Dendritic cell treated with granulocyte-macrophage colony-stimulating factor and Interleukin-4, amounts not matched to agents 40 ng/mL and 50 ng/mL, for 4 days (primary cell): ENCODE measurements around the gene TRPM4.
A peak's percentile ranks its signal among the peaks of the same experiment; 100 is the strongest.
"Not testable (repeated sequence)": the region's sequence is repeated elsewhere in the genome, so short reads cannot be mapped to it uniquely, and the experiment has no call there.

Experiments
- H3K27ac Mint-ChIP-seq: one replicate; pipeline ENCODE4 v1.8.0; 2022; ENCODE audit warnings: mild to moderate bottlenecking, mixed read lengths
- H3K27me3 Mint-ChIP-seq: one replicate; pipeline ENCODE4 v1.8.0; 2022; ENCODE audit warnings: mild to moderate bottlenecking, mixed read lengths
- H3K36me3 Mint-ChIP-seq: one replicate; pipeline ENCODE4 v1.8.0; 2022; ENCODE audit warnings: low read depth, mixed read lengths
- H3K4me1 Mint-ChIP-seq: one replicate; pipeline ENCODE4 v1.8.0; 2022; ENCODE audit warnings: low read depth, mixed read lengths
- H3K4me3 Mint-ChIP-seq: one replicate; pipeline ENCODE4 v1.8.0; 2022; ENCODE audit warnings: mild to moderate bottlenecking, moderate library complexity, mixed read lengths
- H3K9me3 Mint-ChIP-seq: one replicate; pipeline ENCODE4 v1.8.0; 2022; ENCODE audit warnings: mixed read lengths
- intact Hi-C: fragments of 100-400 bp; cut with micrococcal nuclease; formaldehyde crosslinking; loops from one replicate; pipeline ENCODE4 v1.15.0; 2022

TRPM4 gene

DNA sequence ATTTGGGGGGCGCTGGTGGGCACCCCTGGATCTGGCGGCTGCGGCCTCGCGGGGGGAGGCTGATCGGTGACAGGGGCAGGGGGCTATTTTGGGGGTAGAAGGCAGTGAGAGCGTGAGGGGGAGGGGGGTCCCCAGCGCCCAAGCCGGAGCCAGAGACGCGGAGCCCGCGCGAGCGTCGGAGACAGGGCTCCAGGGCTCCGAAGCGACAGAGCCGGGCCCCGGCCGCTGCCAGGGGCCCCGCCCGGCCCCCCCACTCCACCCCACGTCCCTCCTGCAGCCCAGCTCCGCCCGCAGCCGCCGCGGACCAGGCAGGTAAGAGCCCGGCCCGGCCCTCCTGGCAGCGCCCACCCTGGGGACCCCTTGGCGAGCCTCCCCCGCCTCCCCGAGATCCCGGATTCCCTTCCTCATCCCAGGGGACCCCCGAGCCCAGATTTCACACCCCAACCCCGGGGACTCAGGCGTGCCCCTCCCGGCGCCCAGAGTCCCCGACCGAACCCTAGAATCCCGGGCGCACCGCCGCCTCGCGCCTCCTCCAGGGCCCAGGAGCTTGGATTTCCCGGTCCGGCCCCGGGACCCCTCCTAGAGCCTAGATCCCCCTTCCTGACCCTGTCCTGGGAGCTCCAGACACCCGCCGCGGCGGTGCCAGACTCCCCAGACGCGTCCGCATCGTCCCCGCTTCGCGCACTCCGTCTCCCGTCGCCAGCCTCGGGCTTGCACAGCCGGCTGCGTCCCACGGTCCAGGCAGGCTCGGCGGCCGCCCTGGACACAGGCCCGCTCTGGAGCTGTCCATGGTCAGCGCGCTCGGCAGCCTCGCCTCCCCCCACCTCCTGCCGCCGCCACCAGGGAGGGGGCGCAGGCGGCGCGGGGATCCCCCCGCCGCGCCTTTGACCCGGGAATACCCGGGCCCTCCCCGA, 37.9 kb upstream of the TRPM4 start, which contains the start of gene PPFIA3:
TSS of gene PPFIA3 (plus strand) at position 134 of the 914 bp plus-strand sequence. CDS start 8,330 bp downstream, outside the sequence.
- Mint-ChIP-seq H3K4me3 (peak within 1 kb of the TSS; percentile 81), H3K9me3 (peaks cover 7% of the 10 kb centered on the region), H3K27ac (peak within 1 kb of the TSS; percentile 99), H3K36me3 (peaks cover 14% of the 10 kb centered on the region), H3K4me1 (peaks cover 52% of the 10 kb centered on the region), H3K27me3 (peaks cover 40% of the 10 kb centered on the region)
- intact Hi-C loops: loop anchor here (1.0 to 2.0 kb wide), 2 partner anchors 9 to 29 kb away; no protein-coding TSS in a partner anchor

DNA sequence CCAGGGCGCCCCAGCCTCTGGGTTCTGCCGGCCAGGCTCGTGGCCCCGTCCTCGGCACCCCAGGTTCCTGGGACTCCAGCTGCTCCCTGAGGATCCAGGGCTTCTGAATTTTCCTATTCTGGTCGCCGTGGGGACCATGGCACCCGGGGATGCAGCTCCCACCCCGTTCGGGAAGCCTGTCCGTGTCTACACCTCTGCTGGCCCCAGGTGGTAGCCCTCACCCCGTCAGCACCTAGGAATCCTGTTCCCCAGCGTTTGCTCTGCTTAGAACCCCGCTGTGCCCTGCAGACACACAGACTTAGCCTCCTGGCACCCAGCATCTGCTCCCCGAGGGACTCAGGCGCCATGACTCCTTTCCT, 37.3 kb upstream of the TRPM4 start:
- H3K27ac Mint-ChIP-seq: peak overlapping the region; percentile 99
- H3K4me1 Mint-ChIP-seq: peaks cover 46% of the 10 kb centered on the region
- H3K27me3 Mint-ChIP-seq: peaks cover 43% of the 10 kb centered on the region
- peaks cover 7% of the 10 kb centered on the region for H3K9me3 Mint-ChIP-seq
- intact Hi-C loops: no loop called here
- H3K4me3 Mint-ChIP-seq: peak overlapping the region; percentile 15
- H3K36me3 Mint-ChIP-seq: peaks cover 11% of the 10 kb centered on the region

DNA sequence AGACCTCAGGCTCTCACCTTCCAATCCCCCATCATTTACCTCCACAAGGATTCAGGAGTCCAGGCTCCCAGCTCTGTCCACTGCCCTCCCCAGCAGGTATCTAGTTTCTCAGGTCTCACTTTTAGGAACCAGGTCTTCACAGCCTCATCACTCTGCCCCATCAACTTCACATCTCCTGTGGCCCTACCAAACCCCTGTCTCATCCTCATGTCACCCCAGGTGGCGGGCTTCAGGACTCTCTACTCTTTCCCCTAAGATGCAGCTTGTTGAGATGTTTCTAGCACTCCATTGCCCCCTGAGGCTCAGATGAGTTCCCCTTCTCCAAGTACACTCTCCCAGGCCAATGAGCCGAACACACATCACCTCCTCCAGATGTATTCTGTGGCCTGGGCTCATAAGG, 36.7 kb upstream of the TRPM4 start:
- intact Hi-C loops: no loop called here
- Mint-ChIP-seq H3K27me3 (peaks cover 47% of the 10 kb centered on the region), H3K9me3 (peaks cover 7% of the 10 kb centered on the region), H3K27ac (no peak overlapping the region), H3K4me3 (peak overlapping the region; percentile 15), H3K4me1 (peaks cover 44% of the 10 kb centered on the region), H3K36me3 (peaks cover 11% of the 10 kb centered on the region)

DNA sequence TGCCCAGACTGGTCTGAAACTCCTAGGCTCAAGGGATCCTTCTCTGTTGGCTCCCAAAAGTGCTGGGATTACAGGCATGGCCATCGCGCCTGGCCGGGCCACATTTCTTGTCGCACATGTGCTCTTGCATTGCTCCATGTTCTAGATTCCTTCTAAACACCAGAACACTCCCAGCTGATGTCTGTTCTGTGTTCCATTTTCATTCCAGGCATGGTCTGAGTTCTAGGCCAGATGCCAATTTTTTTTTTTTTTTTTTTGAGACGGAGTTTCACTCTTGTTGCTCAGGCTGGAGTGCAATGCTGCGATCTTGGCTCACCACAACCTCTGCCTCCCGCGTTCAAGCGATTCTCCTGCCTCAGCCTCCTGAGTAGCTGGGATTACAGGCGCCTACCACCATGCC, 35.8 kb upstream of the TRPM4 start:
- H3K4me3 Mint-ChIP-seq, intact Hi-C loops, H3K9me3 Mint-ChIP-seq, H3K36me3 Mint-ChIP-seq, H3K27ac Mint-ChIP-seq: not testable (repeated sequence)
- Mint-ChIP-seq H3K4me1 (peaks cover 35% of the 10 kb centered on the region), H3K27me3 (peaks cover 50% of the 10 kb centered on the region)

DNA sequence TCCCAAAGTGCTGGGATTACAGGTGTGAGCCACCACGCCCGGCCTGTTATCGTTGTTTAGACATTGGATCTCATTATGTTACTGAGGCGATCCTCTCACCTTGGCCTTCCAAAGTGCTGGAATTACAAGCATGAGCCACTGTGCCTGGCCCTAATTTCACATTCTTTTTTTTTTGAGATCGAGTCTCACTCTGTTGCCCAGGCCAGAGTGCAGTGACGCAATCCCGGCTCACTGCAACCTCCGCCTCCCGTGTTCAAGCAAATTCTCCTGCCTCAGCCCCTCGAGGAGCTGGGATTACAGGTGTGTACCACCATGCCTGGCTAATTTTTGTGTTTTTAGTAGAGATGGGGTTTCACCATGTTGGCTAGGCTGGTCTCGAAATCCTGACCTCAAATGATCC, 34.3 kb upstream of the TRPM4 start:
- Mint-ChIP-seq H3K4me1 (peaks cover 28% of the 10 kb centered on the region), H3K27me3 (peaks cover 50% of the 10 kb centered on the region)
- H3K27ac Mint-ChIP-seq, H3K4me3 Mint-ChIP-seq, intact Hi-C loops, H3K36me3 Mint-ChIP-seq, H3K9me3 Mint-ChIP-seq: not testable (repeated sequence)

DNA sequence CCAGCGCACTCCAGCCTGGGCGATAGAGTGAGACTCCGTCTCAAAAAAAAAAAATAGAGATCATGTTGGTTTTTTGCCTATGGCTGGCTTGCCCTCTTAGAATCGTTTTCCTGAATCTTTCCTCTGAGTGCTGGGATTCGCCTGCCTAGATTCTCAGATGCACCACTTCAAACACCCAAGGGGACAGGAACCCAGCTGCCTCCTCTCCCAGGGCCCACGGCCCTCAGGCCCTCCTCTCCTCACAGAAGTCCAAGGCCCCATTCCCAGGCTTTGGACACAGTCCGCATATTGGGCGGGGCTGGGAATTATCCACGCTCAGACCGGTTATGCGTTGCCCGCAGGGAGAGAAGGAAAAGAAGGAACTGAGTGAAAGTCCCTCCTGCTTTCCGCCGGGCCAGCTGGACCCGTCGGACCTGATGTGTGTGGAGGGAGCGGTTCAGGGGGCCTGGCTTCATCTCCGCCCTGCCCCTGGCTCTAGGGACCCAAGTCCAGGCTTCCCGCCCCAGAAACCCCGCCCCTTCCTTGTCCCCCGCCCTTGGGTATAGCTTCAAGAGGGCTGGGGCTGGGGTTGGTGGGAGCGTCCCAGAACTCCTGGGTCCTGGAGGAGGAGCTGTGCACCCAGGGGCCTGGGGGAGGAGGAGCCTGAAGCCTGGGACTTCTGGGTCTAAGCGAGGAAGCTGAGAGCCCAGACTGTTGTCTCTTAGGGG, 32.4 kb upstream of the TRPM4 start:
- intact Hi-C loops: no loop called here
- no peak overlapping the region for H3K27ac Mint-ChIP-seq
- peaks cover 31% of the 10 kb centered on the region for H3K4me1 Mint-ChIP-seq

DNA sequence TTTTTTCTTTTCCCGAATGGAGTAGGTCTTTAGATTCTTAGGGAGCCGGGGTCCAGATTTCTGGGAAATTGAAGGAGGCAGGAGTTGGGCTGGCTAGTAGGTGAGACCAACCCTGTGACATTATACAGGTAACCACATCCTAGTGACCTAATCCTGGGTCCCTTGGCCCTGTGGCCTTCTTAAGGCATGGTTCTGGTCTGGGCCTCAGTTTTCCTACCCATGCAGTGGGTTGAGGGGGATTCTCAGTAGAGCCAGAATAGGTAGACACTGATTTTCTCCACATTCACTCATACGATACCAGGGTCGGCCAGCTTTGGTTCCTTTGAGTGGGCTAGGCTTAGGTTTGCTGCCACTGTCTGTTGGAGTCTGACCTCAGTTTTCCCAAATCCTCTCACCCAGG, 31.0 kb upstream of the TRPM4 start:
- H3K36me3 Mint-ChIP-seq: no peaks in the 10 kb centered on the region
- peaks cover 22% of the 10 kb centered on the region for H3K4me1 Mint-ChIP-seq
- no peaks in the 10 kb centered on the region for H3K9me3 Mint-ChIP-seq
- no peak overlapping the region for H3K4me3 Mint-ChIP-seq
- intact Hi-C loops: no loop called here
- H3K27ac Mint-ChIP-seq: no peak overlapping the region
- peaks cover 45% of the 10 kb centered on the region for H3K27me3 Mint-ChIP-seq

More for the DNA sequence above, 32.4 kb upstream of the TRPM4 start:
- Mint-ChIP-seq H3K27me3 (peaks cover 54% of the 10 kb centered on the region), H3K9me3 (no peaks in the 10 kb centered on the region), H3K36me3 (no peaks in the 10 kb centered on the region), H3K4me3 (no peak overlapping the region)

DNA sequence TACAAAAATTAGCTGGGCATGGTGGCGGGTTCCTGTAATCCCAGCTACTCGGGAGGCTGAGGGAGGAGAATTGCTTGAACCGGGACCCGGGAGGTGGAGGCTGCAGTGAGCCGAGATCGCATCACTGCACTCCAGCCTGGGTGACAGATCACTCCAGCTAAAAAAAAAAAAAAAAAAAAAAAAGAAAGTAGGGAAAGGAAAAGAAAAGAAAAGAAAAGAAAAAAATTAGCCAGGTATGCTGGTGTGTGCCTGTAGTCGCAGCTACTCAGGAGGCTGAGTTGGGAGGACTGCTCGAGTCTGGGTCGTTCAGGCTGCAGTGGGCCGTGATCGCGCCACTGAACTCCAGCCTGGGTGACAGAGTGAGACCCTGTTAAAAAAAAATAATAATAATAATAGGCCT, 30.4 kb upstream of the TRPM4 start:
- Mint-ChIP-seq H3K4me1 (peaks cover 22% of the 10 kb centered on the region), H3K27me3 (peaks cover 40% of the 10 kb centered on the region)
- H3K4me3 Mint-ChIP-seq, H3K27ac Mint-ChIP-seq, H3K9me3 Mint-ChIP-seq, intact Hi-C loops, H3K36me3 Mint-ChIP-seq: not testable (repeated sequence)

DNA sequence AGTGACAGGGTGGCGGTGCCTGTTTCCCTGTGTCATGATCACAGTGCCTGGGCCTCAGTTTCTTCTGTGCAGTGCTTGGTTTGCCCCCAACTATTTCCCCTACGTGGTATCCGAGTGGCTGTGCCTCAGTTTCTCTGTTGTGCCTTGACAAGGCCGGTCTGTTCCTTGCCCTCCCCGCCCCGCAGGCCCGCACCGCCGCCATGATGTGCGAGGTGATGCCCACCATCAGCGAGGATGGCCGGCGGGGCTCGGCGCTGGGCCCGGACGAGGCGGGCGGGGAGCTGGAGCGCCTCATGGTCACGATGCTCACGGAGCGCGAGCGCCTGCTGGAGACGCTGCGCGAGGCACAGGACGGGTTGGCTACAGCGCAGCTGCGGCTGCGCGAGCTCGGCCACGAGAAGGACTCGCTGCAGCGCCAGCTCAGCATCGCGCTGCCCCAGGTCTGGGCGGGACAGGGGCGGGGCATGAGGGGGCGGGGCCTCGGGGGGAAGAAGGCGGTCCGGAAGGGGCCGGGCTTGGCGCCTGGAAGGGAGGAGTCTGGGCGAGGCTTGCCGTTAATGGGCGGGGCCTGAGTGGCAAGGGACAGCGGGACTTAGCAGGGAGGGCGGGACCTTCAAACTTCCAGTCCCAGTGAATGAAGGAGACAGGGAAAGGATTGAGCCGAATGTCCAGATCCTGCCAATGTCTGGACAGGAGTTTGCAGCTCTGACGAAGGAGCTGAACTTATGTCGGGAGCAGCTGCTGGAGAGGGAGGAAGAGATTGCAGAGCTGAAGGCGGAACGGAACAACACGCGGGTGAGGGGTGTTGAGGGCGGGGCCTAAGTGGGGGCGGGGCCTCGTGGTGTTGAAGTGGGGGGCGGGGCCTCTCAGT, 29.7 kb upstream of the TRPM4 start:
- Mint-ChIP-seq H3K4me3 (peak overlapping the region; percentile 88), H3K9me3 (no peaks in the 10 kb centered on the region), H3K4me1 (peaks cover 25% of the 10 kb centered on the region), H3K27me3 (peaks cover 39% of the 10 kb centered on the region), H3K27ac (peak overlapping the region; percentile 90), H3K36me3 (no peaks in the 10 kb centered on the region)
- intact Hi-C loops: loop anchor here (1.0 kb wide), 1 partner anchor 9 kb away; the partner anchor contains the start of genes C19orf73 and PPFIA3

DNA sequence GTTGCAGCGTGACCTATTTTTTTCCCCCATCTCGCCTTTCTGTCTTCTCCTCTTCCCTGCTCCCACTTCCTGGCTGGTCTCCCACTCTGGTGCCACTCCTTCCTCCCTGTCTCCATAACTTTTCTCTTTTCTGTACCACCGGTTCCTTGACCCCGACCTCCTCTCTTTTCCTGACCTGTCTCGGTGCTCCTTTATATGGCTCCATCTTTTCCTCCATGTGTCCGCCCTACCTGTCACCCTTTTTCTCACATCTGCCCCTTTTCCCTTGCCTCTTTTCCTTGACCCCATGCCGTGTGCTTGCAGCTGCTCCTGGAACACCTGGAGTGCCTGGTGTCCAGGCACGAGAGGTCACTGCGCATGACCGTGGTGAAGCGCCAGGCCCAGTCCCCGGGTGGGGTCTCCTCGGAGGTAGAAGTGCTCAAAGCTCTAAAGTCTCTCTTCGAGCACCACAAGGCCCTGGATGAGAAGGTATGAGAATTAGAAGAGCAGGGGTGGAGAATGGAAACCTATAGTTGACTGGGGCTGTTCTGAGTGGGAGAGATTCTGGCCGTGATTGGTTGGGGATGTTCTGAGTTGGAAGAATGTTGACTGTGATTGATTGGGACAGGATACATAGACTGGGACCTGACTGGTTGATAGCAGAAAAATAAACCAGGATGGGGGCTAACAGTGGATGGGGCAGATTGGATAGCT, 28.9 kb upstream of the TRPM4 start:
- Mint-ChIP-seq H3K4me1 (peaks cover 33% of the 10 kb centered on the region), H3K9me3 (no peaks in the 10 kb centered on the region), H3K27ac (peak overlapping the region; percentile 90), H3K27me3 (peaks cover 38% of the 10 kb centered on the region), H3K4me3 (peak overlapping the region; percentile 88), H3K36me3 (no peaks in the 10 kb centered on the region)
- intact Hi-C loops: loop anchor here (1.0 kb wide), 1 partner anchor 9 kb away; the partner anchor contains the start of genes C19orf73 and PPFIA3

DNA sequence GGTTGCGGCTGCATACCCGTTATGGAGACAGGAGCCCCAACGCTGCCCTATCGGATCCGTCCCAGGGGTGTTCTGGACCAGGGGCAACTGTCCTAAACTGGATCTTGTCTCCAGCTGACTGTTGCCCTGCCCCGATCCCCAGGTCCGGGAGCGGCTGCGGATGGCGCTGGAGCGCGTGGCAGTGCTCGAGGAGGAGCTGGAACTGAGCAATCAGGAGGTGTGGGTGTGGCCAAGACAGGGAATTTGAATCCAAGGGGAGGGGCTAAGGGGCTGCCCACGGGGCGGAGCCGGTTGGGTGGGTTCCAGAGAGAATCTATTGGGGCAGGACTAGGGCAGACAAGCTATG, 28.4 kb upstream of the TRPM4 start:
- H3K36me3 Mint-ChIP-seq: no peaks in the 10 kb centered on the region
- peaks cover 38% of the 10 kb centered on the region for H3K4me1 Mint-ChIP-seq
- intact Hi-C loops: no loop called here
- no peak overlapping the region for H3K4me3 Mint-ChIP-seq
- no peak overlapping the region for H3K27ac Mint-ChIP-seq
- peaks cover 42% of the 10 kb centered on the region for H3K27me3 Mint-ChIP-seq
- no peaks in the 10 kb centered on the region for H3K9me3 Mint-ChIP-seq

DNA sequence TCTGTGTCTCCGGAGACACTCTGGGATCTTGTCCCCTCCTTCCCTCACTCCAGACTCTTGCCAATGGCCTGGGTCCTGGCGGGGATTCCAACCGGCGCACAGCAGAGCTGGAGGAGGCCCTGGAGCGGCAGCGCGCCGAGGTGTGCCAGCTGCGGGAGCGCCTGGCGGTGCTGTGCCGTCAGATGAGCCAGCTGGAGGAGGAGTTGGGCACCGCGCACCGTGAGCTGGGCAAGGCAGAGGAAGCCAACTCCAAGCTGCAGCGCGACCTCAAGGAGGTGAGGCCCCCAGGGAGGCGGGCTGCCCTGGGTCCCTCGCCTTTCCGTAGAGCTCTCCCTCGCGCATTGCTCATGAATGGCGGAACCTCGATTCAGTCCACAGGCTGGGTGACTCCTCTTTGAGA, 27.3 kb upstream of the TRPM4 start:
- Mint-ChIP-seq H3K9me3 (no peaks in the 10 kb centered on the region), H3K4me3 (no peak overlapping the region), H3K27me3 (peaks cover 51% of the 10 kb centered on the region), H3K4me1 (peaks cover 47% of the 10 kb centered on the region), H3K27ac (no peak overlapping the region), H3K36me3 (no peaks in the 10 kb centered on the region)
- intact Hi-C loops: no loop called here

DNA sequence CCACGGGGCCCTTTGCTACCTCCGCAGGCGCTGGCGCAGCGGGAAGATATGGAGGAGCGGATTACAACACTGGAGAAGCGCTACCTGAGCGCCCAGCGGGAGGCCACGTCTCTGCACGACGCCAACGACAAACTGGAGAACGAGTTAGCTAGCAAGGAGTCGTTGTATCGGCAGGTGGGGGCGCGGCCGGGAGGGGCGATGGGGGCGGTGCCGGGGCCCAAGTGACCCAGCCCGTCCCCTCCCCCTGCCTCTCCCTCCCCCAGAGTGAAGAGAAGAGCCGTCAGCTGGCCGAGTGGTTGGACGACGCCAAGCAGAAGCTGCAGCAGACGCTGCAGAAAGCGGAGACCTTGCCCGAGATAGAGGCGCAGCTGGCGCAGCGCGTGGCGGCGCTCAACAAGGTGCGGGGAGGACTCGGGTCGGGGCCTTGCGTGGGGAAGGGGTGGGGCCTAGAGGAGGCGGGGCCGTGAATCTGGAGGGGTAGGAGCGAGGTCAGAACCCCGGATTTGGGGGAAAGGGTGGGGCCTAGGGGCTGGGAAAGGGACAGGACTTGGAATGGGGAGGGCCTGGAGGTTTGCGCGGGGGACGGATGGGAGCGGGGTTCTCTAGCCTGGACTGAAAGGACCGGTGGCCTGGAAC, 24.5 kb upstream of the TRPM4 start:
- Mint-ChIP-seq H3K4me3 (peak overlapping the region; percentile 78), H3K27ac (peak overlapping the region; percentile 62), H3K27me3 (peaks cover 55% of the 10 kb centered on the region), H3K36me3 (peaks cover 7% of the 10 kb centered on the region), H3K4me1 (peaks cover 60% of the 10 kb centered on the region), H3K9me3 (peaks cover 9% of the 10 kb centered on the region)
- intact Hi-C loops: no loop called here
